Lower leg skin (tissue), 3 donors: Measurements from ENCODE around the gene NF2.

Experiments
- POLR2A ChIP-seq, 2 donors: fragments of 450-650 bp; IDR thresholded peaks; one replicate each; pipeline ENCODE4 v1.6.1; 2016 to 2017; ENCODE audit warnings: antibody characterized with exemption in 2 of 2, mild to moderate bottlenecking in 1 of 2, moderate library complexity in 1 of 2
- TF ChIP-seq, protein P1 (sequence below), 3 donors: fragments of 450-650 bp; IDR thresholded peaks; one replicate each; pipeline ENCODE4 v1.5.1; 2016; ENCODE audit warnings: antibody characterized with exemption in 3 of 3, mild to moderate bottlenecking in 3 of 3, moderate library complexity in 2 of 3

DNA sequence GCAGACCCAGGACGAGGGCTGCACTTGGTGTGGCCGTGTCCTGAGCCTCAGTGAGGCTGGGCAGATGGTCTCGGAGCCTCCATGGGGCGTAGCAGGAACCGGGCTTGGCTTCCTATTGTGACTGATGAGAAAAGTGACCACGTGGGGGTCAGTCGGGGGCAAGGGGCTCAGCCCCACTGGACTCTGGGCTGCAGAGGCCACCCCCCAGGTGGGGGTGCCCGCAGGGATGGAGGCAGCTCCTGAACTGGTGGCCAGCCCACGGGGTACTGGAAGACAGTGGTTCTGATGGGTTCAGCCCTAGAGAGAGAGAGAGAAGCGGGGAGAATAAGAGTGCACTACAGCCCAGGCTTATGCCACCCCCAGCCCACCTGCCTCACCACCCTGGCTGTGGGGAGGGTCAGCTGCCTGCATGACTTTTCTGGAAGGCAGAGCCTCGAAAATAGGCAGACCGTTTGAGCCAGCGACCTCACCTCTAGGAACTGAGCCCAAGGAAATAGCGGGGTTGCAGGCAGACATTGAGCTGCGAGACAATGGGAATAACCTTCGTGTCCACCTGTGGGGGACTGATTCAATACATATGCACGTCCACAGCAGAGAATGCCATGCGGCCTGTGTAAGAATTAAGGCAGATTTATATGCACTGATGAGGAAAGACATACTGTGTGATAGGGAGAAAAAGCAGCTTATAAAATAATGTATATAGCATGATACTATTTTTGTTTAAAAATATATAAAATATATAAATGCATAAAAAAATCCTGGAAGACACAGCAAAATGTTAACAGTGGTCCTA is 127.8 kb downstream of the NF2 start:
- TF ChIP-seq, protein P1, sequence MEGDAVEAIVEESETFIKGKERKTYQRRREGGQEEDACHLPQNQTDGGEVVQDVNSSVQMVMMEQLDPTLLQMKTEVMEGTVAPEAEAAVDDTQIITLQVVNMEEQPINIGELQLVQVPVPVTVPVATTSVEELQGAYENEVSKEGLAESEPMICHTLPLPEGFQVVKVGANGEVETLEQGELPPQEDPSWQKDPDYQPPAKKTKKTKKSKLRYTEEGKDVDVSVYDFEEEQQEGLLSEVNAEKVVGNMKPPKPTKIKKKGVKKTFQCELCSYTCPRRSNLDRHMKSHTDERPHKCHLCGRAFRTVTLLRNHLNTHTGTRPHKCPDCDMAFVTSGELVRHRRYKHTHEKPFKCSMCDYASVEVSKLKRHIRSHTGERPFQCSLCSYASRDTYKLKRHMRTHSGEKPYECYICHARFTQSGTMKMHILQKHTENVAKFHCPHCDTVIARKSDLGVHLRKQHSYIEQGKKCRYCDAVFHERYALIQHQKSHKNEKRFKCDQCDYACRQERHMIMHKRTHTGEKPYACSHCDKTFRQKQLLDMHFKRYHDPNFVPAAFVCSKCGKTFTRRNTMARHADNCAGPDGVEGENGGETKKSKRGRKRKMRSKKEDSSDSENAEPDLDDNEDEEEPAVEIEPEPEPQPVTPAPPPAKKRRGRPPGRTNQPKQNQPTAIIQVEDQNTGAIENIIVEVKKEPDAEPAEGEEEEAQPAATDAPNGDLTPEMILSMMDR (IDR thresholded peaks at IDR 0.05): no peak
- no peak for TF ChIP-seq POLR2A (IDR thresholded peaks at IDR 0.05)
